Fibroblast of peridontal ligament (primary cell): ENCODE data around the gene DAAM1.

ENCODE experiments used
- DNase-seq: peaks from one replicate; pipeline ENCODE4 v3.0.0-alpha.2; 2010; ENCODE audit errors: extremely low read depth

Gene DAAM1

DNA sequence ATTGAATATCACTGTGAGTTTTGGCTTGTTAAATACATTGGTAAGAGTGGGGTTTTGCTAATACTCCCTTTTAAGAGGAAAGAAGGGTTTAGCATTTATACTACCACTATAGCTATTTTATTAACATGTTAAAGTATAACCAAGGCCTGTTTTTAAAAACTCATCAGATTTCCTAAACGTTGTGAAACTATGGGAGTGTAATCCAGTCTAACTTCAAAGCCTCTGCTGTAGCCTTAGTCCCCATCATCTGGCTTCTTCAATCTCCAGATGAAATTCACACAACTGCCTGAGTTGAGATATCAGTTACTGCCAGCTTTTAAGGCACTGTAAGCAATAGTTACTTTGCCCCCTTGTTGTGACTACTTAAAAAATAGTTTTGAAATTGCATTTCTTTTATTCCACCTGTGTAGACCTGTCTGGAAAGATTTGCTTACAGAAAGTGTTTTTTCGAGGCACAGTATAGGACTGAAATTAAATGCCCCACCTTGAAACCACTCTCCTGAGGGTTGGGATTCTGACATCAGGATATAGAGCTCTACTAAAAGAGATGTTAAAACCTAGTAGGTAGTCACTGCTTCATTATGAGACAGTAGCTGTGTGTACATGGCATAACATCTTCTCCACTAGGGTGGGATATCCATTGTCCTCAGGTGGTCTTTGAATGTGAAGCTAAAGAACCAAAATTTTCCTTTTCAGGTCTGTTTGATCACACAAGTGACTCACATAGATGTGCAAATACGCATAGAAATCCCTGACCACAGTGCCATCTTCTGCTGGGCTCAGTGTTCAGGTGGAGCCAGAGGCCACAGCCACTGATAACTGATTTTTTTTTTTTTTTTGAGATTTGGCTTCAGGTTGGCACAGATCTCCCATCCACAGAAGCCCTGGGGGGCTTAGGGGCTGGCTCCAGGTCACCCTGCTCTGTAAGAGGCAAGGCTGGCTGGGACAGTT lies 125.5 kb downstream of the DAAM1 start:
- DNase-seq = no peak

DNA sequence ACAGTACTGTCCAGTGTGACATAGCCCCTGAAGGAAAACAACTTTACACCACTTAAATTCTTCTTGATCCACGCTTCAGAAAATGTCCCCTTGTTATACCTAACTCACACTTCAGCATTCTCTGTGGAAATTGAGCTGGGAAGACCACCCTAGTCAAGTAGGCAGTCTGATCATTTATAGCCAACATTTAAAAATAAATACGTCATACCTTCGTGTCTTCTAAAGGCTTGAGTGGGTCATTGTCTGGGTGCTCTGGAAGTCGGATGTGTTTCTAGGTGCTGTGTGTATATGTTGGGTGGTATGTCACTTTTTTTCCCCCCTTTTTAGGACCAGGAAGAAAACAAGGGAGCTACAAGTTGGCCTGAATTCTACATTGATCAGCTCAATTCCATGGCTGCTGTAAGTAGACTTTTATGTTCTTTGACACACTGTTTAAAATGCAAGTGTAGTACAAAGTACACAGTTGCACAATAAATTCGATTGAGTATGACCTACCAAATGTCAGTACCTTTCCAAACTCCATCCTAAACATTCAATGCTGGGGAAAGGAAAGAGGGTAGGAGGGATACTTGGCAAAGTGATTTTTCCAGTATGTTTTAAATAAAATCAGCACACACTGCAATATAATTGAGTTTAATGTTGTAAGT lies 126.6 kb downstream of the DAAM1 start:
- DNase-seq = no peak

DNA sequence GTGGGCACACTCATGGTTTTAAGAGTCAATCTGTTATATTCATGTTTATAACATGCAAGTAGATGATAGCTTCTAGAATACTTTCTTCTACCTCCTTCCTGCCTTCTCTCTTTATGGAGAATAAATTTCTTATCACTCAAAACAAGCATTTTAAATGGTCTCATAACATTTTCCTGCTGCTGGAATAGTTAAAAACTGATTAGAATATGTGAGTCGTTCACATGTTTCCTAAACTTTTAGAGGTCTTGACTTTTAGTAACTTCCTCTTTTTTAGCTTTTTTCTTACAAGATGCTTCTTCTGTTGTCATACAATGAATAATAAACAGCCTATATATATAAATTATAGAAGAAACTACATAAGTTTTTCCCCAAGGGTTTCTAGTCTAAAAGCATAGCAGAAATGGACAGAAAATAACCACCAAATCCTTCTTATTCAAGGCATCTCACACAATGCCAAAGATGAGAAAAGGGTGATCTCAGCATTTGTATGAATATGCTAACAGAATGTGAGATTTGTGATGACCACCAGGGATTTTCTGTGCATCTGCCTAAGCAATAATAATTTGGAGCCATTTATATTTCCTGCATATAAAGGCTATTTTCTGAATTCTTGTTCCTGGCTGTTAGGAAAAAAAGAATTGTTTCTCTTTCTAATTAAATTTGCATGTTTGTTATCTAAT lies 127.8 kb downstream of the DAAM1 start:
- DNase-seq = no peak

DNA sequence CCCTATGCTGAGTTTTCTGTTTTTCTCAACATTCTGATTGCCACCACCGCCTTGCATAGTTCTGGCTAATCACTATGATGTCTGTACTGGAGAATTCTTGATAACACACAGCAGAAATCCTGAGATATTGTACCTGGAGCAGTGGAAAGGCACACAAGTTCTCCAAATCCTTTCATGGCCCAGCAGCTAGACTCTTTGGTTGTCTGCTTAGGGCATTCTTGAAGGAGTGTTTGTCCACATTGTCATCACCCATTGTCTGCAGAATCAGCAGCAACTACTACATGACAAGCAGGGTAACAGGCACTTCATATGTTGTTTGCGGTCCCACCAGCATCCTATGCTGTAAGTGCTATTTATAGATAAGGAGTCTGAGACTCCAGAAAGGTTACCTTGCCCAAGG lies 128.9 kb downstream of the DAAM1 start:
- DNase-seq = no peak

GRCh38 chr14:59317798-59318505 lies 129.5 kb downstream of the DAAM1 start:
- DNase-seq = no peak

GRCh38 chr14:59318908-59319307 lies 130.4 kb downstream of the DAAM1 start:
- DNase-seq = no peak

DNA sequence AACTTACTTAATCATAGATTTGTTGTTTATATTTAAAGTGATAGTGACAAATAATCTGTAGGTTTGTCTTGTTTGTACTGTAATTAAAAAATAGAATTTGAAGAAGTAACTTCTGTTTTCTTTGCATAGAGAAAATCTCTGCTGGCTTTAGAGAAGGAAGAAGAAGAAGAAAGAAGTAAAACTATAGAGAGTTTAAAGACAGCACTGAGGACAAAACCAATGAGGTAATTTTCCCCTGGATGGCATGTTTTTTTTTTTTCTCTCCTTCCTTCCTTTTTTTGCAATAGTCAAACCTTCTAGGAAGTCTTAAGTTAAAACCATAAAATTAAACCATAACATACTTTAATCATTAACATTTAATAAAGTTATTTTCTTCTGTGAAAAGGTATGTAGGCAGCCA lies 131.9 kb downstream of the DAAM1 start:
- DNase-seq = no peak

DNA sequence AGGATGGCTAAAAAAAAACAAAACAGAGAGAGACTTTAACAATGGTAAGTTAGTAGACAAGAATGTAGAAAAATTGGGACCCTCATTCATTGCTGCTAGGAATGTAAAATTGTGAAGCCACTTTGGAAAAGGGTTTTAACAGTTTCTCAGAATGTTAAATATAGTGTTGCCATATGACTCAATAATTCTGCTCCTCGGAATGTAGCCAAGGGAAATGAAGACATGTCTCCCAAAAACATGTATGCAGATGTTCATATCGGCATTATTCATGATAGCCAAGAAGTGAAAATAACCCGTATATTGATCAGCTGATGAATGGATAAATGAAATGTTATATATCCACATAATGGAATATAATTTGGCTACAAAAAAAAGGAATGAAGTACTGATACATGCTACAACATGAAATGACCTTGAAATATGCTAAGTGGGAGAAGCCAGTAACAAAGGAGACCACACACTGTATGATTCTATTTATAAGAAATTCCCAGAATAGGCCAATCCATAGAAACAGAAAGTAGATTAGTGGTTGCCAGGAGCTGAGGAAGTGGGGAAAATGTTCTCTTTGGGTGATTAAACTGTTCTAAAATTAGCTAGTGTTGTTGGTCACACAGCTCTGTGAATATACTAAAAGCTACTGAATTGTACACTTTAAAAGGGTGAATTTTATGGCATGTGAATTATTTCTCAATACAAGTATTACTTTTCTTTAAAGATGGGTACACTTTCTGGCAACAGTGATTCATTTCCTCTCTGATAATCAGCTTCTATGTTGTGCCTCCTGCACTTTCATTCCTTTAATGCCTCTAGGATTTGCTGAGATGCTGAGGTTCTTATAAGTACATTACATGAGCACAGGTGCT lies 132.5 kb downstream of the DAAM1 start:
- peak; percentile 70 for DNase-seq

DNA sequence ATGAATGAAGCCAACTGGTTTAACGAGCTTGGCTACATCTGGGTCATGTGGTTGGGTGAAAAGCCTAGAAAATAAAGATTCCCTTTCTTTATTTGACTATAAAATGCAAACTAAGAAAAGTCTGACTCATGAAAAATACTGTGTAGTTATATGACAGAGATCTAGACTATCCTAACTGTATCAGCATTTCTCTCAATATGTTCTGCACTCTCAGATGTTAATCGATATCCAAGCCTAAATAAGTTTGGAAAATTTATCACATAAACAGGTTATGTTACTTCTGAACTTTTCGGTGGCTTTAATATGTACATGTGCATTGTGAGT lies 133.1 kb downstream of the DAAM1 start:
- no peak for DNase-seq

- DNase-seq = no peak
Observed at GRCh38 chr14:59325906-59326305, 137.4 kb downstream of the DAAM1 start.

DNA sequence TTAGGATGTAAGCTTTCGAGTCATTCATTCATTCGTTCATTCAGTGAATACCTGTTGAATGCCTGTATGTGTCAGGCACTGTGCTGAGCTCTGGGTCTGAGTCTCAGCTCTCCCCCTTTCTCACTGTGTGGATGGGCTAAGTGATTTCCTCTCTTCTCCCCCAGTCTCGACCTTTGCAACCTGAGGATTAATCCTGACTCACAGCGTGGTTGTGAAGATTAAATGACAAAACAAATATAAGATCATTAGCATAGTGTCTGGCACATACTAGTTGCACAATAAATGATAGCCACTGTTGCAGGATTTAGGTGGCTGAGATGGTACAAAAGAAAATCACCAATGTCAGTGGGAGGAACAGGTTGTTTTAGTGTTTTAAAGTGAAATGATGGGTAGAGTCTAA lies 140.0 kb downstream of the DAAM1 start:
- no peak for DNase-seq

- no peak for DNase-seq
Observed at GRCh38 chr14:59330455-59330854, 142.0 kb downstream of the DAAM1 start.

DNA sequence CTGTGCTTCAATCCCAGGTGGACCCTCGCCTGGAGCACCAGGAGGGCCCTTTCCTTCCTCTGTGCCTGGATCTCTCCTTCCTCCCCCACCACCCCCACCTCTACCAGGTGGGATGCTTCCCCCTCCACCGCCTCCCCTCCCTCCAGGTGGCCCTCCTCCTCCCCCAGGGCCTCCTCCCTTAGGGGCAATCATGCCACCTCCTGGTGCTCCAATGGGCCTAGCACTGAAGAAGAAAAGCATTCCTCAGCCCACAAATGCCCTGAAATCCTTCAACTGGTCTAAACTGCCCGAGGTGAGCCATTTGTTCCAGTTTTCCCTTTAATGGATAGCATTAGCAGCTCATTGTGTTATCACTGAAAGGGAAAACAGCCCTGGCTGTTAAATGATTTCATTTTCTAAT lies 142.8 kb downstream of the DAAM1 start:
- DNase-seq = no peak

GRCh38 chr14:59332727-59333126 lies 144.3 kb downstream of the DAAM1 start:
- DNase-seq = peak; percentile 91

GRCh38 chr14:59333235-59333634 lies 144.8 kb downstream of the DAAM1 start:
- DNase-seq = no peak

DNA sequence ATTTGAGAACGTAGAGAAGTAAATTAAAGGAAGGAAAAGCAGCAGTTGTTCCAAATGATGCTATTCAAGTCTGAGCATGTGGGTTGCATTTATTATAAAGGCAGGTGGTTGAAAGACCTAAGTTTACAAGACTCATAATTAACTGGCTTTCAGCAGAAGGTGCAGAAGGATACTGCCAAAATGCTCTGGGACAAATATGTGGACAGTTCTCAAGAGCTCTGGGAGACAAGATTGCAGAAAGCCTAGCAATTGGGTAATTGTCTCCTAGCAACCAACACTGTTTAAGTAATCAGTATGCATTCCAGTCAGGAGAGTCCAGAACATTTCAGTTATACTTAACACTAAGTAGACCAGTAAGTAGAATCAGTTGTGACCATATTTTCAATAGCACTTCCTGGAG lies 145.2 kb downstream of the DAAM1 start:
- peak; percentile 99 for DNase-seq

GRCh38 chr14:59334253-59334652 lies 145.8 kb downstream of the DAAM1 start:
- DNase-seq = no peak

DNA sequence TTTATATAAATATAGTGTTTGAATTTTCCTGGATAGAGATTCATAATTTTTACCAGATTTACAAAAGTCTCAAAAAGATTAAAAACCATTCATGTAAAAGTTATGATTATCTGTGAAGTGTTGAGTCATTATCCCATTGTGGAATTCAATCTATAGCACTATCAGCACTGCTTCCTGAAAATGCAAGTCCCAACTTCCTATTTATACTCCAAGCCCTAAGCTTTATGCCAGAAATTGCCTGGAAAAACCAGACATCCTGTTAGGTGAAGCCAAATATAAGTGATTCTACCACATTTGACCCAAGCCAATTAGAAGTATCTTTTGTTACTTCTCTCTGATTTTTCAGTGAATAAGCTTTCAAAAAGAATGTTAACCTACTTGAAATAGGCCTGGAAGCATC lies 147.6 kb downstream of the DAAM1 start:
- no peak for DNase-seq

DNA sequence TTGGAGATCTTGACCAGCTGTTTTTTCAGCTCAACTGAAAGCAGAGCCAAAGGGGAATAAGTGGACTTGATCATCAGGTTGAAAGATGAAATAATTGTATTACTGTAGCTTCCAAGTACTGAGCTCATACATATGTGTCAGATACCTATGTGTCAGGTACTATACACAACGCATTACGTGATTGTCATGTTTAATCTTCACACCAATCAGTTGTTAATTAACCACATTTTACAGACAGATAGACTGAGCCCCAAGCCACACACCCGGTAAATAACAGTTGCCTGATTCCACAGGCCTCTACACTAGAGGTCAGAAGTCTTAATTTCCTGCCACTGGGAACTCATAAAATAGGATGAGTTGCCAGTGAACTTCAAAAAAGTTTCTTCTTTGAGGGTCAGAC lies 148.2 kb downstream of the DAAM1 start:
- DNase-seq = no peak

GRCh38 chr14:59337141-59337611 lies 148.7 kb downstream of the DAAM1 start:
- DNase-seq = peak; percentile 61

DNA sequence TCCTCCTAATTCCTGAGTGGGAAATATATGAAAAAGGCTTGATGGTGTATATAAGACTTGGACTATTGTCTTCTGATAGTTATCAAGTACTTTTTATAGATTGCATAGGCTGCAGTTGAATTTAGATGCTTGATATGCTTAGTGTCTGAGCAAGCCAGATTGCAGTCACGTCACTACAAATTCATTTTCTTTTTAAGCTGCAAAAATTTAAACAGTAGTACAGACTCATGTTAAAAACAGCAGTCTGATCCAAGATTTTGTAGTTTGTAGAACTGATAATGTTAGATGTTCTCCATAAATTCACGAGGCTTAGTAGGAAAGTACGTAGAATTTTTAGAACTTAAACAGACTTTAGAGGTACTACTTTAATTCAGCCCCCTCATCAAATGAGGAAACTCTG lies 150.3 kb downstream of the DAAM1 start:
- no peak for DNase-seq
